Activated naive CD4-positive, alpha-beta T cell treated with anti-CD3 and anti-CD28 coated beads, Interleukin-2, amount 10 ng/mL, durations not matched to agents 5 hours and 36 hours (primary cell): ENCODE measurements around the gene ATP6V0B. TPM values are rescaled to one million over a fixed set of nuclear protein-coding genes. Genes with fewer than 3 reads are reported as not detected.

Experiments used
- total RNA-seq, 2 experiments: library from RNA; stranded (reverse); gene quantifications; one replicate each; pipeline ENCODE4 v1.2.3, GENCODE V29; 2021

Gene ATP6V0B
- total RNA-seq = 10 to 100 TPM; 94.1 to 97.3 TPM

DNA sequence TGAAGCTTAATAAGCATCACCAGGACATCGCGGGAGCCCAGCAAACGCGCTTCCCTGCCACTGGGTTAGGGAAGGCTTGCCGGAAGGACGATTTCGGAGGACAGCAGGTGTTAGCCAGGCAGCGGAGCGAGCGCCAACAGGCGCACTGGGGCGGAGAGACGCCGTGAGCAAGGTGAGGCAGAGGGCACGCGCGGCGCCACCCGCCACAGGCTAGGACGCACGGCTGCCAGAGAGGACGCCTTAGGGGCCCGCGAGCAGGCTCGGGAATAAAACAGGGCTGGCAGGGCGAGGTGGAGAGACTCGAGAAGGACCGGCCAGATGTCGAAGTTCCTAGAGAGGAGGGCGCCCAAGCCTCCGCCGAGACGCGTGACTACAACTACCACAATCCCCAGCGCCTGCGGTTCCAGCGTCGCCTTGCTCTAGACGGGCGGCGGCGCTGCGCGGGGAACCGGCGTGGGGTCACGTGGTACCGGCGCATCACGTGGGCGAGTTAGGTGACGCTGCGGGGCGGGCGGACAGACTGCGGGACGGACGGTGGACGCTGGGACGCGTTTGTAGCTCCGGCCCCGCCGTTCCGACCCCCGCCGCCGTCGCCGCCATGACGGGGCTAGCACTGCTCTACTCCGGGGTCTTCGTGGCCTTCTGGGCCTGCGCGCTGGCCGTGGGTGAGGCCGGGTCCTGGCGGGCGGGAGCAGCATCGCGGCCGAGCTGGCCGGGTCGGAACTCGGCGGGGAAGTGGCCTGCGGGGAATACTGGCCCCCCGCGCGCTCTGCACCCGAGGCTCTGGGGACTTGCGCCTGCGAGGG, at the start of gene ATP6V0B:
Gene ATP6V0B (plus strand): TSS at position 518 of the 806 bp plus-strand sequence. CDS start 81 bp downstream, at position 599.

GRCh38 chr1:43933386-43934100, 41.2 kb upstream of the ATP6V0B start, which contains the start of gene ARTN:
TSS of gene ARTN (plus strand) at chr1:43933801. CDS start at chr1:43935657, 1,856 bp downstream.

DNA sequence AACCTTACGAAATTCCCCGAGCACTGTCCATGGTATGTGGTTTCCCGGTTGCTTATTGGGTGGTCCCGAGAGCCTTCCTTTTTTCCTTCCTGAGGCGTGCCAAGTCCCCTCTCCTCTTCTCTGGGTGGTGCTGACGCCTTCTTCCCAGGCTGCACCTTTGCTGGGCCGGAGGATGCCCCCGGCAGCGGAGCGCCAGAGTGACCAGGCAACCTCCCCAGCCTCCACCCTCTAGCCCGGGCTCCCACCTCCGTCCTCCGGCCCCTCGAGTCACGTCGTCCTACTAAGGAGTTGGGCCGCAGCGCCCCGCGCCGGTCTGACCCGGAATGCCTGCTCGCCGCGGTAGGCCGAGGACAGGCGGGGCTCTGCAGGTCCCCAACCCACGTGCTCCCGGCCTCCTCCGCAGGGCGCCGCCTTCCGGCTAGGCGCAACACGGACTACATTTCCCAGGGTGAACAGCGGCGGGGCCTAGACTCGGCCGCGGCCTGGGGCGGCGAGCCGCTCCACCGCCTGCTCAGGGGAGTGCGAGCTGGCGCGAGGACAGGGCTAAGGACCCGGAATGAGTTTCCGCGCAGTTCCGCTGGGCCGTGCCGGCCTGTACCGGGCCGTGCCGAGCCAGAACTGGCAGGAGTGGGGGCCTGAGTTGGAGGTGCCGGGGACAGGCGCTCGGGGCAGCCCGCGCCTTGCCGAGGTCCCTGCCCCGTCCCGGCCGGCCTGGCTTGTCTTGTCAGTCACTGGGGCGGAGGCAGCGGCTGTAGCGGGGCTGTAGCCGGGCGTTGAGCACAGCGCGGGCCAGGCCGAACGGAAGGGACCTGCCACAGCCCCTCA, 28.3 kb upstream of the ATP6V0B start, which contains the start of gene IPO13:
Gene IPO13 (plus strand): TSS at position 715 of the 825 bp plus-strand sequence. CDS start 651 bp downstream, outside the sequence.

DNA sequence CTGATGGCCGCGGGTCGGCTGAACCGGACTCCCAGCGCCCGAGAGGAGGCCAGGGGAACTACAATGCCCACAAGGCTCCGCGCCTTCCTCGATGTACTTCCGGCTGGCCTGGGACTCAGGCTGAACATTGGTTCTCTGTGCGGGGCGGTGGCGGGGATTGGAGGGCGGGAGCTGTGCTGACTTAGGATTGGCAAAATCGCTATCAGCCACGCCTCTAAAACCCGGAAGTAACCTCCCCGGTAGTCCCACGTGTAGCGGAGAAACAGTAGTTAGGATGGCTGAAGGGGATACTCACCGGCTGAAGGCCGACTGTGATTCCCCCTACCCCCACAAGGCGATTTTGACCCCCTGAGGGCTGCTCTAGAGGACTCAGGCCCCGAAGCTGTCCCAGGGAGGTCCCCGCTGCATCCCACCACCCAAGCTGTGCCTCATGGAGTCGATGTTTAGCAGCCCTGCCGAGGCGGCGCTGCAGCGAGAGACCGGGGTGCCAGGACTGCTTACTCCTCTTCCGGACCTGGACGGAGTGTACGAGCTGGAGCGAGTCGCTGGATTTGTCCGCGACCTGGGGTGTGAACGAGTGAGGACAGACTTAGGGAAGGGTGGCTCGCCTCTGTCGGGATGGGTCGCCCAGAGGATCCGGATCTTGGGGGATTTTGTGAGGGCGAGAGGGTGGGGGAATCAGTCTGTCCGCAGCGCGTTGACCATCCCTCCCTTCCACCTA, 4.9 kb upstream of the ATP6V0B start, which contains the start of gene DPH2:
Gene DPH2 (plus strand): TSS at position 265 of the 721 bp plus-strand sequence. CDS start 166 bp downstream, at position 431.

GRCh38 chr1:43978551-43979260, 3.9 kb downstream of the ATP6V0B start, which contains the start of gene B4GALT2:
TSS of gene B4GALT2 (plus strand) at chr1:43979210. CDS start at chr1:43981161, 1,951 bp downstream.

DNA sequence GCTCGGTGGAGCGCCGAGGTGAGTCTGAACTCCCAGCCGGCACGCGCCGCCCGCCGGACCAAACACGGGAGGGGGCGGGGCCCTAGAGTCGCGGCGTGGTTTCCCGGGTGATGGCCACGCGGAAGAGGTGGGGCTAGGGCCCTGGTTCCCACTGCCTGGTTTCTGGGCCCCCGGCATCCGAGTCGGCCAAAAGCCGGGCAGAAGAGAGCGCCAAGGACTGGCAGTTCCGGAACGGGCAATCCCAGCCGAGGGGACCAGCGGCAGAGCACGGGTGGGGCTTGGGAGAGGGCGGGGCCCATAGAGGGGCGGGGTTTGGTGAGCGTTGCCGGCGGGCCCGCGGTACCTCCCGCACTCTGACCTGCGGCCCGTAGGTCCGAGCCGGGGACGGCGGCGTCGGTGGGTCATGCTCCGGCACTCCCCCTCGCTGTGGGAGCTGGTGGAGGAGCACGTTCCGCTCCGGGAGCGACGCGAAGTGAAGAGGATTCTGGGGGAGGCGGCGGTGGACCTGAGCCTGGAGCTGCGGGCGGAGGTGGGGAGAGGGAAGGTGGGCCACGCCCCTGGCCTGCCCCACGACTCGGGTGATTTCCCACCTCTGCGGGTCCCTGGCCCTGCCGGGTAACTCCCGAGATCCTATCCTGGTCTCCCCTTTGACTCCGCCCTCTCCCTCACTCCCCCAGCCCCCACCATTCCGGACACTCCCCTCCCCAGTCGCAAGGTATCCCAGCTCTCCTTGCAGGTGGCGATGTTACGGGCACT, 16.9 kb downstream of the ATP6V0B start, which contains the start of gene CCDC24:
Gene CCDC24 (plus strand): TSS at position 124 of the 756 bp plus-strand sequence. CDS start 280 bp downstream, at position 404.

Other genes starting within 250 kb of the ATP6V0B start
- gene ARTN, start 41.2 kb upstream of the ATP6V0B start, total RNA-seq = under 1 TPM; 0.14 to 0.53 TPM
- 10 to 100 TPM; 23.9 to 27.0 TPM for gene IPO13, start 28.0 kb upstream of the ATP6V0B start, total RNA-seq
- 10 to 100 TPM; 26.0 to 27.0 TPM for gene DPH2, start 5.0 kb upstream of the ATP6V0B start, total RNA-seq
- 10 to 100 TPM in 1 of 2 experiments, 1 to 10 TPM in 1; 9.7 to 10.3 TPM for gene B4GALT2, start 4.2 kb downstream of the ATP6V0B start, total RNA-seq
- under 1 TPM; 0.50 to 0.65 TPM for gene CCDC24, start 16.6 kb downstream of the ATP6V0B start, total RNA-seq
- 1 to 10 TPM; 4.6 to 5.1 TPM for gene SLC6A9, start 56.5 kb downstream of the ATP6V0B start, total RNA-seq
- gene KLF17, start 143.9 kb downstream of the ATP6V0B start, total RNA-seq = not detected
- gene KLF18, start 166.7 kb downstream of the ATP6V0B start, total RNA-seq = not detected
- gene DMAP1, start 238.5 kb downstream of the ATP6V0B start, total RNA-seq = 10 to 100 TPM; 41.0 to 47.3 TPM